ENCODE data around the gene C1orf53.

DNA sequence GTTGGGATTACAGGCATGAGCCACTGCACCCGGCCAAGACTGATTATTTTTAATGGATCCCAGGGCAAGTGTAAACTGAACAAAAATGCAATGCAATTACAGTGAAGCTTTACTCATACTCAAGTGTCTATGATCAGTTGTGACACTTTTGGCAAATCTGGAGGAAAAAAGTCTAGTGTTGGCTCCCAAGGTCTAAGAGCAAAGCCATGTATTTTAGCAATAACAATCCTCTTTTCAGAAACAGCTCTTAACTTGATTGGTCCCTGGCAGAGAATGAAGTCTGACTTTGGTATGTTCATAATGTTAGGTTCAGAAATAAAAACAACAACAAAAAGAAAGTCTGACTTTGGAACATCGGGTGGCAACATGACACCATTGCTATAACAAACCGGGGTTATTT lies 40.2 kb upstream of the C1orf53 start:
- no peak for TF ChIP-seq MYC (IDR thresholded peaks at IDR 0.05; ENCODE audit: low read depth, low read length)
- TF ChIP-seq, protein P1, sequence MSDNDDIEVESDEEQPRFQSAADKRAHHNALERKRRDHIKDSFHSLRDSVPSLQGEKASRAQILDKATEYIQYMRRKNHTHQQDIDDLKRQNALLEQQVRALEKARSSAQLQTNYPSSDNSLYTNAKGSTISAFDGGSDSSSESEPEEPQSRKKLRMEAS (IDR thresholded peaks at IDR 0.05; ENCODE audit: low read depth, low read length): no peak
